ENCODE results near the gene PDE4D.

DNA sequence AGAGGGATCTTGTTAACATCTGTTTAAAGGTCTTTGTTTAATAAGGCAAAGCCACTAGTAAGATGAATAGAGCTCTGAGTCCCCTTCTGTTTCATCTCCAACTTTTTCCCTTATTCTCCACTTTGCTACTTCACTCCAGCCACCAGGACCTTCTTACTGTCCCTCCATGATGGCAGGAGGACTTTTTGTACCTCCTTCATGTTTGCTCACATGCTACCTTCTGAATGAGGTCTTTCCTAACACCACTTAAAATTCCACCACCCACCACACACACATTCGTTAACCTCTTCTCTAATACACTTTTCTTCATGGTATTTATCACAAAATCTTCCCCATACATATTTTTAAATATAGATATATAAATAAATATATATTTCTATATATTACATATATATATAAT, 501.9 kb downstream of the PDE4D start:
- TF ChIP-seq, protein P1, sequence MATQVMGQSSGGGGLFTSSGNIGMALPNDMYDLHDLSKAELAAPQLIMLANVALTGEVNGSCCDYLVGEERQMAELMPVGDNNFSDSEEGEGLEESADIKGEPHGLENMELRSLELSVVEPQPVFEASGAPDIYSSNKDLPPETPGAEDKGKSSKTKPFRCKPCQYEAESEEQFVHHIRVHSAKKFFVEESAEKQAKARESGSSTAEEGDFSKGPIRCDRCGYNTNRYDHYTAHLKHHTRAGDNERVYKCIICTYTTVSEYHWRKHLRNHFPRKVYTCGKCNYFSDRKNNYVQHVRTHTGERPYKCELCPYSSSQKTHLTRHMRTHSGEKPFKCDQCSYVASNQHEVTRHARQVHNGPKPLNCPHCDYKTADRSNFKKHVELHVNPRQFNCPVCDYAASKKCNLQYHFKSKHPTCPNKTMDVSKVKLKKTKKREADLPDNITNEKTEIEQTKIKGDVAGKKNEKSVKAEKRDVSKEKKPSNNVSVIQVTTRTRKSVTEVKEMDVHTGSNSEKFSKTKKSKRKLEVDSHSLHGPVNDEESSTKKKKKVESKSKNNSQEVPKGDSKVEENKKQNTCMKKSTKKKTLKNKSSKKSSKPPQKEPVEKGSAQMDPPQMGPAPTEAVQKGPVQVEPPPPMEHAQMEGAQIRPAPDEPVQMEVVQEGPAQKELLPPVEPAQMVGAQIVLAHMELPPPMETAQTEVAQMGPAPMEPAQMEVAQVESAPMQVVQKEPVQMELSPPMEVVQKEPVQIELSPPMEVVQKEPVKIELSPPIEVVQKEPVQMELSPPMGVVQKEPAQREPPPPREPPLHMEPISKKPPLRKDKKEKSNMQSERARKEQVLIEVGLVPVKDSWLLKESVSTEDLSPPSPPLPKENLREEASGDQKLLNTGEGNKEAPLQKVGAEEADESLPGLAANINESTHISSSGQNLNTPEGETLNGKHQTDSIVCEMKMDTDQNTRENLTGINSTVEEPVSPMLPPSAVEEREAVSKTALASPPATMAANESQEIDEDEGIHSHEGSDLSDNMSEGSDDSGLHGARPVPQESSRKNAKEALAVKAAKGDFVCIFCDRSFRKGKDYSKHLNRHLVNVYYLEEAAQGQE (IDR thresholded peaks at IDR 0.05; ENCODE audit: insufficient read depth in 1 of 2, low read depth in 2 of 2, low read length in 2 of 2) = no peak
- TF ChIP-seq TAF1 (IDR thresholded peaks at IDR 0.05; ENCODE audit: borderline replicate concordance, insufficient read depth, low read length) = no peak
- no peak for TF ChIP-seq SIN3A (IDR thresholded peaks at IDR 0.05; ENCODE audit: borderline replicate concordance, insufficient read depth, low read length)
